Osteoblast (primary cell): ENCODE data around the gene PUM1. TPM values are rescaled to one million over a fixed set of nuclear protein-coding genes. Genes with fewer than 3 reads are reported as not detected.

ENCODE experiments used
- DNase-seq: peaks from one replicate; pipeline ENCODE4 v3.0.0; 2011; ENCODE audit warnings: low spot score, mixed read lengths; ENCODE audit not compliant: insufficient read length; ENCODE audit errors: missing footprints
- H2AFZ ChIP-seq: 2 replicates; pipeline ENCODE4 v1.6.0; 2011; ENCODE audit warnings: mild to moderate bottlenecking, low read length
- H3K27ac ChIP-seq: 2 replicates; pipeline ENCODE4 v1.5.1; 2011; ENCODE audit warnings: mild to moderate bottlenecking, low read depth, low read length, moderate library complexity
- H3K27me3 ChIP-seq: 2 replicates; pipeline ENCODE4 v1.6.0; 2012; ENCODE audit warnings: mild to moderate bottlenecking, control low read depth, inconsistent platforms, low read length, moderate library complexity; ENCODE audit not compliant: insufficient read depth
- H3K36me3 ChIP-seq: 2 replicates; pipeline ENCODE4 v1.5.1; 2011; ENCODE audit warnings: mild to moderate bottlenecking, low read length, control low read depth, moderate library complexity; ENCODE audit not compliant: insufficient read depth
- H3K4me1 ChIP-seq: 2 replicates; pipeline ENCODE4 v1.5.1; 2011; ENCODE audit warnings: mild to moderate bottlenecking, low read length, control low read depth, moderate library complexity; ENCODE audit not compliant: insufficient read depth
- H3K4me2 ChIP-seq: 2 replicates; pipeline ENCODE4 v1.6.0; 2011; ENCODE audit warnings: mild to moderate bottlenecking, low read length; ENCODE audit not compliant: insufficient read depth
- H3K4me3 ChIP-seq: fragments of 200-600 bp; sonication (generic); 3 replicates; pipeline ENCODE4 v1.5.1; 2012; ENCODE audit warnings: mild to moderate bottlenecking, low read length, inconsistent platforms; ENCODE audit not compliant: insufficient read depth
- H3K79me2 ChIP-seq: 2 replicates; pipeline ENCODE4 v1.6.0; 2012; ENCODE audit warnings: mild to moderate bottlenecking, low read length, control low read depth, inconsistent platforms; ENCODE audit not compliant: insufficient read depth
- H3K9me3 ChIP-seq: 2 replicates; pipeline ENCODE4 v1.5.1; 2011; ENCODE audit warnings: low read depth, low read length, control low read depth
- H4K20me1 ChIP-seq: 2 replicates; pipeline ENCODE4 v1.6.0; 2012; ENCODE audit warnings: mild to moderate bottlenecking, low read length, control low read depth; ENCODE audit not compliant: insufficient read depth
- CTCF ChIP-seq: IDR thresholded peaks from 2 replicates; pipeline ENCODE4 v1.5.1; 2011; ENCODE audit warnings: mild to moderate bottlenecking, low read depth, low read length, moderate library complexity; ENCODE audit errors: extremely low read depth
- total RNA-seq: library from RNA; depleted of rRNA; stranded (reverse); fragments of >200 nt; gene quantifications from 2 replicates; pipeline ENCODE4 v1.2.3, GENCODE V29; 2012

Gene PUM1
- total RNA-seq, 1 donor, result 68.8 TPM

GRCh38 chr1:30906631-30907441, 158.7 kb downstream of the PUM1 start:
- Histone ChIP-seq H3K79me2 (peaks cover 5% of the 10 kb centered on the region), H3K4me3 (peak overlapping the region; percentile 71), H3K27me3 (no peaks in the 10 kb centered on the region), H3K4me2 (peak overlapping the region; percentile 76), H3K36me3 (no peaks in the 10 kb centered on the region), H3K4me1 (peaks cover 5% of the 10 kb centered on the region), H4K20me1 (peaks cover 7% of the 10 kb centered on the region), H3K9me3 (no peaks in the 10 kb centered on the region), H2AFZ (no peak overlapping the region), H3K27ac (no peak overlapping the region)
- peak; percentile 58 for DNase-seq
- TF ChIP-seq CTCF, result no peak

- Histone ChIP-seq H3K4me2 (no peak overlapping the region), H3K27ac (no peak overlapping the region), H2AFZ (no peak overlapping the region), H3K9me3 (no peaks in the 10 kb centered on the region), H4K20me1 (peaks cover 7% of the 10 kb centered on the region), H3K36me3 (no peaks in the 10 kb centered on the region), H3K4me3 (no peak overlapping the region), H3K79me2 (peaks cover 5% of the 10 kb centered on the region), H3K27me3 (no peaks in the 10 kb centered on the region), H3K4me1 (peaks cover 5% of the 10 kb centered on the region)
- DNase-seq, result peak; percentile 73
- TF ChIP-seq CTCF, result no peak
Measured at GRCh38 chr1:30905916-30906620, 159.4 kb downstream of the PUM1 start.

GRCh38 chr1:30905403-30905802, 160.1 kb downstream of the PUM1 start:
- no peaks in the 10 kb centered on the region for H3K9me3 ChIP-seq
- H4K20me1 ChIP-seq, result peaks cover 7% of the 10 kb centered on the region
- no peaks in the 10 kb centered on the region for H3K36me3 ChIP-seq
- TF ChIP-seq CTCF, result no peak
- peaks cover 5% of the 10 kb centered on the region for H3K79me2 ChIP-seq
- peak; percentile 15 for DNase-seq
- H2AFZ ChIP-seq, result no peak overlapping the region
- peaks cover 5% of the 10 kb centered on the region for H3K4me1 ChIP-seq
- no peak overlapping the region for H3K27ac ChIP-seq
- H3K27me3 ChIP-seq, result no peaks in the 10 kb centered on the region
- H3K4me3 ChIP-seq, result no peak overlapping the region
- no peak overlapping the region for H3K4me2 ChIP-seq

GRCh38 chr1:30904962-30905335, 160.6 kb downstream of the PUM1 start:
- no peak overlapping the region for H3K27ac ChIP-seq
- peak; percentile 27 for DNase-seq
- no peak overlapping the region for H2AFZ ChIP-seq
- H3K27me3 ChIP-seq, result no peaks in the 10 kb centered on the region
- peaks cover 7% of the 10 kb centered on the region for H4K20me1 ChIP-seq
- H3K4me2 ChIP-seq, result no peak overlapping the region
- no peak for TF ChIP-seq CTCF
- H3K9me3 ChIP-seq, result no peaks in the 10 kb centered on the region
- H3K79me2 ChIP-seq, result peaks cover 5% of the 10 kb centered on the region
- H3K4me3 ChIP-seq, result no peak overlapping the region
- H3K36me3 ChIP-seq, result no peaks in the 10 kb centered on the region
- peaks cover 5% of the 10 kb centered on the region for H3K4me1 ChIP-seq
